ENCODE results near the gene PHF12. TPM values are rescaled to one million over a fixed set of nuclear protein-coding genes. Genes with fewer than 3 reads are reported as not detected.
A peak's percentile ranks its signal among the peaks of the same experiment; 100 is the strongest.

Gene PHF12
- 10 to 100 TPM; 52.8 to 56.7 TPM for total RNA-seq

DNA sequence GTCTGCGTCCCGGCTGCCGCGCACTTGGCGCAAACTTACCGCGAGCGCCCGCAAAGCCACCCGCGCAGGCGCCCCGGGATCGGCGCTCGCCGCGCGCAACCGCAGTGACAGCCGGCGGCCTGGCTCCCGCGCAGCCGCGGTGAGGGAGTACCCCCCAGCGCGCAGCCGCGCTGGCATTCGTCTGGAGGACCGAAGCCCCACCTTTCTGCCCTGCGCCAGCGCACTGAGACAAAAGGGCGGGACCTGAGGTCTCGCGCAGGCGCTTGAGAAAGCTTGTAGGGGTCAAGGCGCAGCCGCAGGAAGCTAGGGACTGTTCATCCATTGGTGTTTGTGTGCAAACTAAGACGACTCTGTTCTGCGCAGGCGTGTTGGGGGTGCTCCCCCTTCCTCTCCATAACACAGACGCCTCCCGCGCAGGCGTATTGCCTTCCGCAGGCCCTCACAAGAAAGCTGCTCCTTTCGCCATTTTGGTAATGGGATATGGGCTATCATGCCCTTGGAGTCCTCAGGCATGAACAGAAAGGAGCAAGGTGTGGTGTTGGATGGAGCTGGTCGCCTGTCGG, at the start of gene PHF12:
PHF12 (minus strand) TSS at position 91 of the 563 bp plus-strand sequence. CDS start 558 bp downstream, outside the sequence.
- CTCF ChIA-PET, result interaction anchor here (0.8 to 4.5 kb wide), 8 partner anchors 13 to 224 kb away, joined by 3 to 43 read pairs (median 15); partner anchors contain the start of genes DHRS13, NEK8 and TLCD1
- intact Hi-C loops (cut with micrococcal nuclease), result loop anchor here (1.0 to 10.0 kb wide), 8 partner anchors 109 to 616 kb away; partner anchors contain the start of genes ALDOC, FAM222B, IFT20 and NUFIP2
- Mint-ChIP-seq H3K4me3 (peak within 1 kb of the TSS; percentile 96), H3K27ac (peak within 1 kb of the TSS; percentile 97), H3K27me3 (ENCODE audit: low read depth) (no peaks in the 10 kb centered on the region), H3K4me1 (ENCODE audit: low read depth) (peaks cover 25% of the 10 kb centered on the region), H3K9me3 (no peaks in the 10 kb centered on the region), H3K36me3 (ENCODE audit: low read depth) (peaks cover 25% of the 10 kb centered on the region)
- DNase-seq, result peak; percentile 100

GRCh38 chr17:29000973-29001372, 49.7 kb upstream of the PHF12 start:
- no peaks in the 10 kb centered on the region for H3K36me3 Mint-ChIP-seq (ENCODE audit: low read depth)
- H3K27ac Mint-ChIP-seq, result no peak overlapping the region
- H3K9me3 Mint-ChIP-seq, result no peaks in the 10 kb centered on the region
- H3K27me3 Mint-ChIP-seq (ENCODE audit: low read depth), result peaks cover 44% of the 10 kb centered on the region
- H3K4me3 Mint-ChIP-seq, result no peak overlapping the region
- no peaks in the 10 kb centered on the region for H3K4me1 Mint-ChIP-seq (ENCODE audit: low read depth)
- intact Hi-C loops (cut with micrococcal nuclease), result no loop called here
- CTCF ChIA-PET, result interaction anchor here (0.6 to 1.1 kb wide), 3 partner anchors 35 to 115 kb away, joined by 3 read pairs; no protein-coding TSS in a partner anchor
- DNase-seq, result no peak

DNA sequence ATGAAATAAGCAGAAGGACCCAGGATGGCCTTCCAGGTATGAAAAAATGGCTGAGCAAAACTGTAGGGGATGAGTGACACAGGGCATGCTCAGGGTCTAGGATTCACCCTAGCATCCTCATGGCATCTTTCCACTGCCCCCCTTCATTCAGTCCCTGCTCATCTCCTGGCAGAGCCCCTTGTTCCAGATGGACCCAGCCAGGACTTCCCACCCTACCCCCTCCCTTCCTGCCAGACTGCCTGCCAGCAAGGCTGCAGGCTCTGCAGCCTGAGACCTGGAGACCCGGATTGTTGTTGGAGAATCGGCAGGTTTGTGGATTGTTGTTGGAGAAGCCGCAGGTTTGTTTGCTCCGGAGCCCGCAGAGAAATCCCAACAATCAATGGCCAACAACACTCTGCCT, 47.9 kb upstream of the PHF12 start:
- CTCF ChIA-PET, result no interaction called here
- H3K9me3 Mint-ChIP-seq, result no peaks in the 10 kb centered on the region

GRCh38 chr17:28997806-28998205, 46.5 kb upstream of the PHF12 start:
- intact Hi-C loops (cut with micrococcal nuclease), result no loop called here
- Mint-ChIP-seq H3K36me3 (ENCODE audit: low read depth) (no peaks in the 10 kb centered on the region), H3K27me3 (ENCODE audit: low read depth) (peaks cover 24% of the 10 kb centered on the region), H3K4me1 (ENCODE audit: low read depth) (no peaks in the 10 kb centered on the region), H3K9me3 (no peaks in the 10 kb centered on the region), H3K4me3 (no peak overlapping the region), H3K27ac (no peak overlapping the region)
- CTCF ChIA-PET, result no interaction called here
- DNase-seq, result no peak

More for the DNA sequence above, 47.9 kb upstream of the PHF12 start:
- intact Hi-C loops (cut with micrococcal nuclease), result no loop called here
- Mint-ChIP-seq H3K27ac (no peak overlapping the region), H3K36me3 (ENCODE audit: low read depth) (no peaks in the 10 kb centered on the region), H3K27me3 (ENCODE audit: low read depth) (peaks cover 35% of the 10 kb centered on the region), H3K4me1 (ENCODE audit: low read depth) (no peaks in the 10 kb centered on the region), H3K4me3 (no peak overlapping the region)
- DNase-seq, result no peak

DNA sequence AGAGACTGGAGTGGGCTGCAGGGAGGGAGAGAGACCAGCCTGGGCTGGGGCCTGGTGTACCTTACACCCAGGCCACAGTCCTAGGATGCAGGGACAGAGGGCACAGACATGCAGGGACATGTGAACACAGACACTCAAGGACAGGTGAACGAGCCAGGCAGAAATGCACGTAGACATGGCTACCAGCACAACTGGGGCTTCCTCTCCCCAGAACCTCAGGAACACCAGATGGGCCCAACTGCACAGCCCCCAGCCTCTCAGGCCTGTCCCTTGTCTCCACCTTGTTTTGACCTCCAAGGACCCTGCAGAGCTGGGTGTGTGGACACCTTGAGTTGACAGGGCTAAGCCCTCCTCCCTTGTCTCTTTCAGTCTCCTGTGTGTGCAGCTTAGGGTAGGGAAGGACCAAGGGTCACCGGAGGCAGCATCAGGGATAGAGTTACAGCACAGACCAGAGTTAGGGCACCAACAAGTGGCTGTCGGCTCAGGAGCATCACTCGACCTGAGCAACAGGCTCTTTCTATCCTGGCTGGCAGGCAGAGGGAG, 45.3 kb upstream of the PHF12 start:
- Mint-ChIP-seq H3K27me3 (ENCODE audit: low read depth) (peaks cover 22% of the 10 kb centered on the region), H3K4me3 (no peak overlapping the region)

DNA sequence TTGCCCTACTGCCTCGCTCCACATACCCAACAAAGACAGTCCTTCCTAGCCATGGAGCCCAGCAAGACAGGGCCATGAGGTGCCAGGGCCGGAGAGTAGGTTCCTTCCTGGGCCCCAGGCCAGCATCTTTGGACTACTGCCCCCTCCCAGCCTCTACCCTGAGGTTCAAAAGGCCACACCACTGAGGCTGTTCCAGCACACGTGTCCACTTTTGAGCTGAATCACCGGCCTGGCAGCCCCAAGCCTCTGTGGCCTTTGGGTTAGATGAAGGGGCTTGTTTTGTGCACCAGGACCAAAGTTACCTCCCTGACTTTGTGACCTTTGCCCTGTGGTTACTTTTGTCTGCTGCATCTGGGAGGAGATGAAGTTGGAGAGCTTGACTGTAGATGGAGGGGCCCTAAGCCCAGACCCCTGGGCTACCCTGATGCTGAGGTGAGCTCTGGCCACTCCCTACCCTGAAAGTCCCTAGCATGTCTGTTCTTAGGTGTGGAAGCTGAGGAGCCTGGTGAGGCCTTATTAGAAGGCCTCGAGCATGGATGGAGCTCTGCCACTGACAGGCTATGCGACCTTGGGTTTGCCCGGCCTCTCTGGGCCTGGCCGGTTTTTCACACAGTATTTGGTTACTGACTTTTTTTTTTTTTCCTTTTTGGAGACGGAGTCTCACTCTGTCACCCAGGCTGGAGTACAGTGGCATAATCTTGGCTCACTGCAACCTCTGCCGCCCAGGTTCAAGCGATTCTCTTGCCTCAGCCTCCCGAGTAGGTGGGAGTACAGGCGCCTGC, 42.5 kb upstream of the PHF12 start:
- Mint-ChIP-seq H3K36me3 (ENCODE audit: low read depth) (no peaks in the 10 kb centered on the region), H3K27ac (no peak overlapping the region), H3K27me3 (ENCODE audit: low read depth) (peaks cover 17% of the 10 kb centered on the region), H3K4me3 (no peak overlapping the region), H3K4me1 (ENCODE audit: low read depth) (no peaks in the 10 kb centered on the region), H3K9me3 (no peaks in the 10 kb centered on the region)
- DNase-seq, result no peak
- CTCF ChIA-PET, result interaction anchor here (0.6 to 1.2 kb wide), 3 partner anchors 25 to 1072 kb away, joined by 3 read pairs; no protein-coding TSS in a partner anchor
- intact Hi-C loops (cut with micrococcal nuclease), result loop anchor here (2.0 kb wide), 1 partner anchor 15 kb away; no protein-coding TSS in a partner anchor

More for the DNA sequence above, 45.3 kb upstream of the PHF12 start:
- no peaks in the 10 kb centered on the region for H3K36me3 Mint-ChIP-seq (ENCODE audit: low read depth)
- DNase-seq, result no peak
- no peaks in the 10 kb centered on the region for H3K4me1 Mint-ChIP-seq (ENCODE audit: low read depth)
- CTCF ChIA-PET, result no interaction called here
- intact Hi-C loops (cut with micrococcal nuclease), result no loop called here
- no peak overlapping the region for H3K27ac Mint-ChIP-seq
- H3K9me3 Mint-ChIP-seq, result no peaks in the 10 kb centered on the region

GRCh38 chr17:28992625-28993600, 41.6 kb upstream of the PHF12 start:
- CTCF ChIA-PET, result interaction anchor here (1.1 to 1.2 kb wide), 2 partner anchors 24 to 124 kb away, joined by 3 read pairs; no protein-coding TSS in a partner anchor
- DNase-seq, result no peak
- H3K4me1 Mint-ChIP-seq (ENCODE audit: low read depth), result no peaks in the 10 kb centered on the region
- no peak overlapping the region for H3K4me3 Mint-ChIP-seq
- peaks cover 14% of the 10 kb centered on the region for H3K27me3 Mint-ChIP-seq (ENCODE audit: low read depth)
- H3K27ac Mint-ChIP-seq, result no peak overlapping the region
- no peaks in the 10 kb centered on the region for H3K9me3 Mint-ChIP-seq
- intact Hi-C loops (cut with micrococcal nuclease), result loop anchor here (2.0 kb wide), 1 partner anchor 16 kb away; no protein-coding TSS in a partner anchor
- H3K36me3 Mint-ChIP-seq (ENCODE audit: low read depth), result no peaks in the 10 kb centered on the region

DNA sequence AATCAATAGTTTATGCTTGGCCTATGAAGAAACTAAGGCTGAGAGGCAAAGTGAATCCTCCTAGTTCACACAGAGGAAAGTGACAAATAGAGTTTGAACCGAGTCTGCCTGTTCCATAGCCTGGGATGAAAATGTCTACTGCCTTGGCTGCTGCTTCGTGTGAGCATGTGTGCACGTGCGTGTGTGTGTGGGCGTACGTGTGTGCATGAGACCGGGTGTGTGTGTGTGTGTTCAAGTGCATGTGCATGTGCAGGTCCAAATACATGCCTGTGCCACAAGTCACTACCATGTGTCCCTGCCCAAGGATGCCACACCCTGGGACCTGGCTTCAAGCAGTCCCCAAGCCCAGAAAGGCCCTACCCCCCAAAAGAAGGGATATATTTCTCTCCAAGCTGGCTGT, 40.9 kb upstream of the PHF12 start:
- Mint-ChIP-seq H3K36me3 (ENCODE audit: low read depth) (no peaks in the 10 kb centered on the region), H3K9me3 (no peaks in the 10 kb centered on the region), H3K27ac (no peak overlapping the region), H3K4me1 (ENCODE audit: low read depth) (no peaks in the 10 kb centered on the region), H3K27me3 (ENCODE audit: low read depth) (peaks cover 9% of the 10 kb centered on the region), H3K4me3 (no peak overlapping the region)
- intact Hi-C loops (cut with micrococcal nuclease), result loop anchor here (2.0 kb wide), 1 partner anchor 17 kb away; no protein-coding TSS in a partner anchor
- no peak for DNase-seq
- CTCF ChIA-PET, result no interaction called here

GRCh38 chr17:28991779-28992178, 40.5 kb upstream of the PHF12 start:
- intact Hi-C loops (cut with micrococcal nuclease), result loop anchor here (2.0 kb wide), 1 partner anchor 17 kb away; no protein-coding TSS in a partner anchor
- H3K9me3 Mint-ChIP-seq, result no peaks in the 10 kb centered on the region
- no peak for DNase-seq
- no peak overlapping the region for H3K4me3 Mint-ChIP-seq
- H3K4me1 Mint-ChIP-seq (ENCODE audit: low read depth), result no peaks in the 10 kb centered on the region
- peaks cover 8% of the 10 kb centered on the region for H3K27me3 Mint-ChIP-seq (ENCODE audit: low read depth)
- no peak overlapping the region for H3K27ac Mint-ChIP-seq
- no peaks in the 10 kb centered on the region for H3K36me3 Mint-ChIP-seq (ENCODE audit: low read depth)
- CTCF ChIA-PET, result no interaction called here

- Mint-ChIP-seq H3K27ac (no peak overlapping the region), H3K9me3 (no peaks in the 10 kb centered on the region), H3K36me3 (ENCODE audit: low read depth) (no peaks in the 10 kb centered on the region), H3K4me3 (no peak overlapping the region), H3K4me1 (ENCODE audit: low read depth) (no peaks in the 10 kb centered on the region), H3K27me3 (ENCODE audit: low read depth) (no peaks in the 10 kb centered on the region)
- CTCF ChIA-PET, result no interaction called here
- DNase-seq, result no peak
- intact Hi-C loops (cut with micrococcal nuclease), result no loop called here
These were observed 37.7 kb upstream of the PHF12 start for GRCh38 chr17:28989028-28989427.

DNA sequence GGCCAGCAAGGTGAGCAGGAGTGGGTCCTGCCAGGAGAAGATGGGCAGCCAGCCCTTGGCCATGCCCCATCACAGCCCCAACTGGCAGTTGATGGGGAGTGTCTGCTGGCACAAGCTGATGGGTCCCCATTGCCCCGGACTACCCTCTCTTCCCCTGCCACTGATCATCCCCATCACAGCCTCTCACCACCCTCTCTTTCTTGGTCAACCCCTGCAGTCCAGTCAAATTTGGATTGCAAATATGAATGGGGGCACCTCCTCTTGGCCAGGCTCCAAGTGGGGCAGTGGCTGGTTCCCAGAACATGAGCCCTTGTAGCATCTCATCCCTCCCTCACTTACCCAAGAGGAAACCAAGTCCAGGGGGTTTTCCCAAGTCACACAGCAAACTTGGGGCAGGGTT, 37.2 kb upstream of the PHF12 start:
- no peak overlapping the region for H3K4me3 Mint-ChIP-seq
- H3K9me3 Mint-ChIP-seq, result no peaks in the 10 kb centered on the region
- CTCF ChIA-PET, result no interaction called here
- intact Hi-C loops (cut with micrococcal nuclease), result no loop called here
- no peaks in the 10 kb centered on the region for H3K27me3 Mint-ChIP-seq (ENCODE audit: low read depth)
- H3K27ac Mint-ChIP-seq, result no peak overlapping the region
- no peak for DNase-seq
- H3K4me1 Mint-ChIP-seq (ENCODE audit: low read depth), result peaks cover 5% of the 10 kb centered on the region
- no peaks in the 10 kb centered on the region for H3K36me3 Mint-ChIP-seq (ENCODE audit: low read depth)

Data from activated naive CD4-positive, alpha-beta T cell treated with anti-CD3 and anti-CD28 coated beads for 36 hours (primary cell).